Cardiac fibroblast (primary cell): ENCODE measurements around the gene SGPP1.
"Not testable (repeated sequence)": the region's sequence is repeated elsewhere in the genome, so short reads cannot be mapped to it uniquely, and the experiment has no call there.

ENCODE experiments used
- DNase-seq, 2 donors: peaks; one replicate each; pipeline versions ENCODE4 v3.0.0 to v3.0.0-alpha.2; 2010; ENCODE audit warnings: low read depth in 2 of 2
- H3K4me3 ChIP-seq, 2 donors: replicated peaks in 1 of 2; 1 replicate in 1 of 2; 2 replicates in 1 of 2; pipeline ENCODE4 v1.5.1; 2011; ENCODE audit warnings: low read depth in 2 of 2, low read length in 2 of 2, mild to moderate bottlenecking in 2 of 2, moderate library complexity in 1 of 2
- TF ChIP-seq, protein P1 (sequence below): IDR thresholded peaks from one replicate; pipeline ENCODE4 v1.5.1; 2011; ENCODE audit warnings: low read depth, mild to moderate bottlenecking, low read length, inconsistent platforms

Gene SGPP1

DNA sequence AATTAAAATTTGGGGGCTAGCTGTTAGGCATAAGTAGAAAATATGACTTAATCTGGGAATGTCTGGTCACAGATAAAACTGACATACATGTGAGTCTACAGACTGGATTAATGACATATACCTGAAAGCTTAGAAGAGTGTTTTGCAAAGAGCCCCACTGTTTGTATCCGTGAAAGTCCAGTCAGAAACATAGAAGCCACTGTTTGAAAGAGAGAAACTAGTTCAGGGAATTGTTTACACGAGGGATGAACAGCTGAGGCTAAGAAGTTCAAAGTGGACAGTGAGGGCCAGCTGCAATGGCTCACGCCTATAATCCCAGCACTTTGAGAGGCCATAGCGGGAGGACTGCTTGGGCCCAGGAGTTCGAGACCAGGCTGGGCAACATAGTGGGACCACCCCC lies 36.2 kb upstream of the SGPP1 start:
- TF ChIP-seq, protein P1, sequence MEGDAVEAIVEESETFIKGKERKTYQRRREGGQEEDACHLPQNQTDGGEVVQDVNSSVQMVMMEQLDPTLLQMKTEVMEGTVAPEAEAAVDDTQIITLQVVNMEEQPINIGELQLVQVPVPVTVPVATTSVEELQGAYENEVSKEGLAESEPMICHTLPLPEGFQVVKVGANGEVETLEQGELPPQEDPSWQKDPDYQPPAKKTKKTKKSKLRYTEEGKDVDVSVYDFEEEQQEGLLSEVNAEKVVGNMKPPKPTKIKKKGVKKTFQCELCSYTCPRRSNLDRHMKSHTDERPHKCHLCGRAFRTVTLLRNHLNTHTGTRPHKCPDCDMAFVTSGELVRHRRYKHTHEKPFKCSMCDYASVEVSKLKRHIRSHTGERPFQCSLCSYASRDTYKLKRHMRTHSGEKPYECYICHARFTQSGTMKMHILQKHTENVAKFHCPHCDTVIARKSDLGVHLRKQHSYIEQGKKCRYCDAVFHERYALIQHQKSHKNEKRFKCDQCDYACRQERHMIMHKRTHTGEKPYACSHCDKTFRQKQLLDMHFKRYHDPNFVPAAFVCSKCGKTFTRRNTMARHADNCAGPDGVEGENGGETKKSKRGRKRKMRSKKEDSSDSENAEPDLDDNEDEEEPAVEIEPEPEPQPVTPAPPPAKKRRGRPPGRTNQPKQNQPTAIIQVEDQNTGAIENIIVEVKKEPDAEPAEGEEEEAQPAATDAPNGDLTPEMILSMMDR: no peak
- no peak overlapping the region for H3K4me3 ChIP-seq
- no peak for DNase-seq

DNA sequence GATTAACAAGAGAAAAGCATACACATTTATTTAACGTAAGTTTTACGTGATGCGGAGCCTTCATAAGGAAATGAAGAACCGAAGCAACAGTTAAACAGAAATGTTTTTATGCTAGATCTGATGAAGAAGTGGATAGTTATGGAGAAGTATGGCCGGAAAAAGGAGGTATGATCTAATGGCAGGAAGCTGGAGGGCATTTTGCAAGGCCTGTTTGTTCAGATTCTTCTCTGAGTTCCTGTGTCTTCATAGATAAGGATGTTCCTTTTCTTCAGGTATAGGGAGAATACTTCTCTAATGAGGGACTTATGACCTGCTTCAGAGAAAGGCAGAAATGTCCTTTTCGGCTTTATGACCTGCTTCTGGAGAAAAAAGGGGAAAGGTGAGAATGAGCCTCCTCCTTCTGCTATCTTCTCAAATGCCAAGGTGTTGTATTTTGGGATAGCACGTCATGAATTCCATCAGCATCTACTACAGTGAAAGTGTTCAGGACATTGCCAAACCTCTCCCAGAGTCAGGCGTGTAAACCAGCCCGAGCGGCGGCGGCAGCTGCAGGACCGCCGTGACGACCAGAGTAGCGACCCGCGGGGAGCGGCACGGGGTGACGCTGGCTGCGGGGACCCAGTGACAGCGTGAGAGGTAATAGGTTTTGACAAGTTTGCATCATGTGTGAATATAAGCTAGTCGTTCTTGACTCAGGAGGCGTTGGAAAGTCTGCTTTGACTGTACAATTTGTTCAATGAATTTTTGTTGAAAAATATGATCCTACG lies 33.7 kb upstream of the SGPP1 start:
- TF ChIP-seq, protein P1: no peak
- DNase-seq: no peak
- no peak overlapping the region for H3K4me3 ChIP-seq

DNA sequence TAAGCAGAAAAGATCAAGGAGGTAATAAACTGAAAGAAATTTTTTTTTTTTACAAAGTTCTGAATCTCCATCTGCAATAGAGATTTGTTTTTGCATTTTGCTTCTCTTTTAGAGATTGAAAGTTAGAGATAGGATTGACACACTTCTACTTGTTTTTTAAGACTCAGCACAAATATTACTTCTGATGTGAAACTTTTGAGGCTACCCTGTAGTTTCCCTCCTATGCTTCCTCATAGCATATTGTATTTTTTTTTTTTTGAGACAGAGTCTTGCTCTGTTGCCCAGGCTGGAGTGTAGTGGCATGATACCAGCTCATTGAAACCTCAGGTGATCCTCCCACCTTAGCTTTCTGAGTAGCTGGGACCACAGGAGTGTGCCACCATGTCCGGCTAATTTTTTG lies 32.1 kb upstream of the SGPP1 start:
- no peak for DNase-seq

DNA sequence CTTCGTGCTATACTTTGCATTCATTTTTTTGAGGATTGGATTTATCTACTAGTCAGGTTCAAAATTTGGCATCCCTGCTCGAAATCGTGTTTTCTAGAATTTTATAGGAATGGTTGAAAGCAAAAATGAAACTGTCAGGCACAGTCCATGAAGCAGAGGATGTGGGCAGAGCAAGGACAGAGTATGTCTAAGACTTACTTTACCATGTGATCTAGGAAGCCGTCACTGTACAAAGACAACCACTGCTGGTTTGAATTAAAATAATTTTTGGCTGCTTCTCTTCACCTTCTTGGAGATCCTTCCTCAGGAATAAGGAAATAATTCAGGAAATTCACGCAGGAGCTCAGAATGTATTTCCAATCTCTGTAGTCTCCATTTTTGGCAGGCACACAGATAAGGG lies 31.6 kb upstream of the SGPP1 start:
- no peak overlapping the region for H3K4me3 ChIP-seq
- TF ChIP-seq, protein P1: no peak
- peak; percentile 11 to 29 for DNase-seq

More for the DNA sequence above, 32.1 kb upstream of the SGPP1 start:
- no peak overlapping the region for H3K4me3 ChIP-seq
- TF ChIP-seq, protein P1: no peak

DNA sequence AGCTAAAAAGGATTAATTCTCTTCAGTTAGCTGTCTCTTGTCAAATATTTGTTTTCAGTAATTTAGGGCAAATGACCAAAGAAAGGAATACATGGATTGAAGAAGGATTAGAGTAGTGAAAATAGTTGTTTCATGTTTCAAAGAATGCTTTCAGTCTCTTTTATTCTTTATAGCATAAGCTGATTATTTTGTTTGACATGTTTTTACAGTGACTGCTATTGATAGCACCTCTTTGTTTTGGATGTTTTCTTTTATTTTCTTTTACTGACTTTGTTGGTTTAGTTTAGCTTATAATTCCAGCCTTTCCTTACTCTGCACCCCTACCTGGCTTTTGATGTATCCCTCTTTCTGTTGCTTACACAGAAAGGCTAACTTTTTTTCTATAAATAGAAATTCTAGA lies 29.3 kb upstream of the SGPP1 start:
- DNase-seq: no peak
- no peak overlapping the region for H3K4me3 ChIP-seq
- TF ChIP-seq, protein P1: no peak

DNA sequence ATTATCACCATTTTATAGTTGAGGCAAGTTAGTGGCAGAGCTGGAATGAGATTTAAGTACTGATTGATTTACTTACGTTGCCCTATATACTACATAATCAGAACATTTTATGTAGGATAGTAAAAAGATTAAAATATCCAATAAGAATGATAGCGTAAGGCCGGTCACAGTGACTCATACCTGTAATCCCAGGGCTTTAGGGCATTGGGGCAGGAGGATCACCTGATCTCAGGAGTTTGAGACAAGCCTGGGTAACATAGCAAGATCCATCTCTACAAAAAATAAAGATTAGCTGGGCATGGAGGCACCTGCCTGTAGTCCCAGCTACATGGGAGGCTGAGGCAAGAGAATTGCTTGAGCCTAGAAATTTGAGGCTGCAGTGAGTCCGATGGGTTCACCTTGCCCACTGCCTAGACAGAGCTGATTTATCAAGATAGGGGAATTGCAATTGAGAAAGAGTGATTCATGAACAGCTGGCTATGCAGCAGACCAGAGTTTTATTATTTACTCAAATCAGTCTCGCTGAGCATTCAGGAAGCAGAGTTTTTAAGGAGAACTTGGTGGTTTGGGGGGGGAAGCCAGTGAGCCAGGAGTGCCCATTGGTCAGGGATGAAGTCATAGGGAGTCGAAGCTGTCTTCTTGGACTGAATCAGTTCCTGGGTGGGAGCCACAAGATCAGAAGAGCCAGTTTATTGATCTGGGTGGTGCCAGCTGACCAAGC lies 24.7 kb upstream of the SGPP1 start:
- peak; percentile 6 to 79 for DNase-seq
- no peak overlapping the region for H3K4me3 ChIP-seq
- TF ChIP-seq, protein P1: no peak

DNA sequence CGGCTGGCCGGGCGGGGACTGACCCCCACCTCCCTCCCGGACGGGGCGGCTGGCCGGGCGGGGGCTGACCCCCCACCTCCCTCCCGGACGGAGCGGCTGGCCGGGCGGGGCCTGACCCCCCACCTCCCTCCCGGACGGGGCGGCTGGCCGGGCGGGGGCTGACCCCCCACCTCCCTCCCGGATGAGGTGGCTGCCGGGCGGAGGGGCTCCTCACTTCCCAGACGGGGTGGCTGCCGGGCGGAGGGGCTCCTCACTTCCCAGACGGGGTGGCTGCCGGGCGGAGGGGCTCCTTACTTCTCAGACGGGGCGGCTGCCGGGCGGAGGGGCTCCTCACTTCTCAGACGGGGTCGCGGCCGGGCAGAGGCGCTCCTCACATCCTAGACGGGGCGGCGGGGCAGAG lies 23.2 kb upstream of the SGPP1 start:
- not testable (repeated sequence) for DNase-seq, H3K4me3 ChIP-seq
